ENCODE results near the gene CDHR2.
A peak's percentile ranks its signal among the peaks of the same experiment; 100 is the strongest.

The CDHR2 gene

DNA sequence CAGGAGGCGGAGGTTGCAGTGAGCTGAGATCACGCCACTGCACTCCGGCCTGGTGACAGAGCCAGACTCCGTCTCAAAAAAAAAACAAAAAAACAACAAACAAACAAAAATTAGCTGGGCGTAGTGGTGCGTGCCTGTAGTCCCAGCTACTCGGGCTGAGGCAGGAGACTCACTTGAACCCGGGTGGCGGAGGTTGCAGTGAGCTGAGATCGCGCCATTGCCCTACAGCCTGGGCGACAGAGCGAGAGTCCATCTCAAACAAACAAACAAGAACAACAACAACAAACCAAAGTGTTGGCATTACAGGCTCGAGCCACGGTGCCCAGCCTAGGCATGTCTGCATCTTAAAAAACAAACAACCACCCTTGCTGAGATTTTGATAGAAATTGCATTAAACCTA is 24.2 kb upstream of the CDHR2 start:
- H3K4me1 Mint-ChIP-seq, result peaks cover 35% of the 10 kb centered on the region
- H3K36me3 Mint-ChIP-seq, result peaks cover 17% of the 10 kb centered on the region
- ATAC-seq (ENCODE audit: low read depth) (no peak), DNase-seq (ENCODE audit: low spot score in 2 of 2) (no peak)
- no peaks in the 10 kb centered on the region for H3K27me3 Mint-ChIP-seq
- H3K9me3 Mint-ChIP-seq, result no peaks in the 10 kb centered on the region
- H3K27ac Mint-ChIP-seq, result no peak overlapping the region
- no peak overlapping the region for H3K4me3 Mint-ChIP-seq

DNA sequence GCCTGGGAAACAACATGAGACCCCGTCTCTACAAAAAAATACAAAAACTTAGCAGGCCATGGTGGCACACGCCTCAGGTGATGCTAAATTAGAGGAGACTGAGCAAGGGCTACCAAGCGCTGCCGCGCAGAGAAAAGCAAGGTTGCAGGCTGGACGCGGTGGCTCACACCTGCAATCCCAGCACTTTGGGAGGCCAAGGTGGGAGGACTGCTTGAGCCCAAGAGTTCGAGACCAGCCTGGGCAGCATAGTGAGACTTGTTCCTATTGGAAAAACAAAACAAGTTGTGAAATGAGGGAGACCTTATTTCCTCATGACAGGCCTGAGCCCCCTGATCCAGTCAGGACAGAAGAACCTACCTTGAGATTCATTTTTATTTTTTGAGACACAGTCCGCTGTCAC is 23.5 kb upstream of the CDHR2 start:
- no peak overlapping the region for H3K27ac Mint-ChIP-seq
- ATAC-seq (ENCODE audit: low read depth) (no peak), DNase-seq (ENCODE audit: low spot score in 2 of 2) (no peak)
- H3K9me3 Mint-ChIP-seq, result no peaks in the 10 kb centered on the region
- H3K36me3 Mint-ChIP-seq, result peaks cover 19% of the 10 kb centered on the region
- H3K27me3 Mint-ChIP-seq, result no peaks in the 10 kb centered on the region
- H3K4me3 Mint-ChIP-seq, result no peak overlapping the region
- H3K4me1 Mint-ChIP-seq, result peaks cover 34% of the 10 kb centered on the region

DNA sequence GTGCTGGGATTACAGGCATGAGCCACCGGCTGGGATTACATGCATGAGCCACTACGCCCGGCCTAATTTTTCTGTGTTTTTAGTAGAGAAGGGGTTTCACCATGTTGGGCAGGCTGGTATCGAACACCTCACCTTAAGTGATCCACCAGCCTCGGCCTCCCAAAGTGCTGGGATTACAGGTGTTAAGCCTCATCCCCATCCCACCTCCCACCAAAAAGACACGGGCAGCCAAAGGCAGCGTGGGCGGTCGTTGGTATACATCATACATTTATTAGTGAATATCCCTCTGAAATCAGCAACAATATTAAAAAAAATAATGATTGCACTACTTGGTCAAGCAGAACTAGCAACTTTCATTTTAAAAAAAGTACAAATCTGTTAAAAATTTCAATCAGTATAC is 22.7 kb upstream of the CDHR2 start:
- Mint-ChIP-seq H3K36me3 (peaks cover 22% of the 10 kb centered on the region), H3K4me1 (peaks cover 38% of the 10 kb centered on the region), H3K4me3 (no peak overlapping the region), H3K9me3 (no peaks in the 10 kb centered on the region), H3K27ac (no peak overlapping the region), H3K27me3 (no peaks in the 10 kb centered on the region)
- no peak for DNase-seq (ENCODE audit: low spot score in 2 of 2)
- ATAC-seq (ENCODE audit: low read depth), result no peak

DNA sequence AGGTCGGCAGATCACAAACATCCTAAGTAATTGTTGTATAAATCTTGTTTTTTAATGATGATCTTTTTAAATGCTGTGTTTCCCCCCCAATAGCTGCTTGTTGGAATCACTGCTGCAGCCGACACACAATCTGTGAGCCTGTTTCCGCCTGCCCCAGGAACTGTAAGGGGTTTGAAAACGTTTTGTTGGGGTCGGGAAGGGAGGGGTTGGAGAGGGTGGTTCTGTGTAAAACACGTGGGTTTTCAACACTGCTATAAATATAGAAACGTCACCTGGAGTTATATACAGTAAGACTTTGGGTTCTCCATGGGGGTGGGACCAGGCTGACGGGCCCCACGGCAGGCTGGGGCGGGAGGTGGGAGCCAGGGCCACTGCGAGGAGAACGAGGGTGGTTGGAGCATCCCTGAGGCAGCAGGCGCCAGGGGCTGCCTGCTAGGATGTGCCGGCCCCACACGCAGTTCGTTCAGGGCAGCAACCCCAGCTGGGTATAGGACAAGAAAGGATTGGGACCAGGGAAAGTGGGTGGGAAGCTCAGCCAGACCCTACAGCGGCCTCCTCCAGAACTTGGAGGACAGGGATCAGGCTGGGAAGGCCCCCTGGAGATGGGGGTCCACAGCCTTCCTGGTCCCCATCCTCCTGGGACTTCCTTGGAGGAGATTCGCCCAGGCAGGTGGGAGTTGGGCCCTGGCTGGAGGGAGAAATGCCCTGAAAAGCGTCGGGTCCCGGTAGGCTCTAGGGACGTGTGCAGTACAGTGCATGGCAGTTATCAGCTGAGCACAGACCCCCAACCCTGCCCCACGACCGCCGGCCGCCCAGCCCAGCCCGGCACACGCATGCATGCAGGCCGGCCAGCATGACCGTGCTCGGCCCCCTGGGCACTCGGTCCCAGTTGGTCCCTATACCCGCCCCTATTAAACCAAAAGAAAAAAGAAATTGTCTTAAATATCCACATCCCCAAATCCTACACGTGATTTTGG is 21.6 kb upstream of the CDHR2 start:
- peak overlapping the region; percentile 20 for H3K27ac Mint-ChIP-seq
- DNase-seq (ENCODE audit: low spot score in 2 of 2) (no peak), ATAC-seq (ENCODE audit: low read depth) (no peak)
- H3K4me3 Mint-ChIP-seq, result no peak overlapping the region
- no peaks in the 10 kb centered on the region for H3K9me3 Mint-ChIP-seq
- no peaks in the 10 kb centered on the region for H3K27me3 Mint-ChIP-seq
- peaks cover 34% of the 10 kb centered on the region for H3K4me1 Mint-ChIP-seq
- H3K36me3 Mint-ChIP-seq, result peaks cover 22% of the 10 kb centered on the region

DNA sequence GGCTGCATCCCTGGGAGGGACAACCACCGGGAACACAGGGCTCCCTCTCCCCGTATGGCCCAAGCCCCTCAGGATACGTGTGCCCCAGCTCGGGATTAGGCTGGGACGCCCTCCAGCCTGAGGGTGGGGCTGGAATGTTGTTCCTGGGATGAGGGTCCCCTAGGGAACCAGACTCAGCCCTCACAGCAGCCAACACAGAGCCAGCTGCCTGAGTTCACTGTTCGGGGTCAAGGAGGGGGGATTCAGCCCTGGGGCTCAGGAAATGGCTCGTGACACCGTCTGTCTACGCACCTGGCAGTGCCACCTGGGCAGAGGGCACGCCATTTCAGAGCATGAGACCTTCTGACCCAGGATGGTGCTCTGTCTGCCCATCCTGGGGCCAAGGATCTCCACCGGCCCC is 20.8 kb upstream of the CDHR2 start:
- peaks cover 22% of the 10 kb centered on the region for H3K36me3 Mint-ChIP-seq
- no peaks in the 10 kb centered on the region for H3K27me3 Mint-ChIP-seq
- H3K4me3 Mint-ChIP-seq, result no peak overlapping the region
- H3K9me3 Mint-ChIP-seq, result no peaks in the 10 kb centered on the region
- H3K27ac Mint-ChIP-seq, result peak overlapping the region; percentile 78
- peaks cover 30% of the 10 kb centered on the region for H3K4me1 Mint-ChIP-seq
- no peak for ATAC-seq (ENCODE audit: low read depth)
- DNase-seq (ENCODE audit: low spot score in 2 of 2), result no peak

DNA sequence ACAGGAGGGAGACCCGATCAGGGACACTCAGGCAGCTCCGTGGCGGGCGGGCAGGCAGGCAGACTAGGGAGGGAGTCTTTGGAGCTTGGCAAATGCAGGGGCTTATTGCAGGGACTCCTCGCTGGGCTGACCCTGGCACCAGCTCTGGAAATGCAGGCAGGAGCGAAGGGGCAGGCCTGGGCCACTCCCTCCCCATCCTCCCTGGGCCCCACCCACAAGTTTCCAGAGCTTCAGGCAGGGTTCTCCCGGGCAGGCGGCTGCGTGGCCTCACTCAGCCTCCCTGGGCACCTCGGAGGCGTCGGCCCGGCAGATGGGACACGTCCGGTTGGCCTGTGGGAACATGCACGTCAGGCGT is 20.4 kb upstream of the CDHR2 start:
- ATAC-seq (ENCODE audit: low read depth) (no peak), DNase-seq (ENCODE audit: low spot score in 2 of 2) (no peak)
- no peaks in the 10 kb centered on the region for H3K27me3 Mint-ChIP-seq
- no peaks in the 10 kb centered on the region for H3K9me3 Mint-ChIP-seq
- peaks cover 22% of the 10 kb centered on the region for H3K36me3 Mint-ChIP-seq
- peaks cover 32% of the 10 kb centered on the region for H3K4me1 Mint-ChIP-seq
- peak overlapping the region; percentile 1 for H3K4me3 Mint-ChIP-seq
- H3K27ac Mint-ChIP-seq, result peak overlapping the region; percentile 95

DNA sequence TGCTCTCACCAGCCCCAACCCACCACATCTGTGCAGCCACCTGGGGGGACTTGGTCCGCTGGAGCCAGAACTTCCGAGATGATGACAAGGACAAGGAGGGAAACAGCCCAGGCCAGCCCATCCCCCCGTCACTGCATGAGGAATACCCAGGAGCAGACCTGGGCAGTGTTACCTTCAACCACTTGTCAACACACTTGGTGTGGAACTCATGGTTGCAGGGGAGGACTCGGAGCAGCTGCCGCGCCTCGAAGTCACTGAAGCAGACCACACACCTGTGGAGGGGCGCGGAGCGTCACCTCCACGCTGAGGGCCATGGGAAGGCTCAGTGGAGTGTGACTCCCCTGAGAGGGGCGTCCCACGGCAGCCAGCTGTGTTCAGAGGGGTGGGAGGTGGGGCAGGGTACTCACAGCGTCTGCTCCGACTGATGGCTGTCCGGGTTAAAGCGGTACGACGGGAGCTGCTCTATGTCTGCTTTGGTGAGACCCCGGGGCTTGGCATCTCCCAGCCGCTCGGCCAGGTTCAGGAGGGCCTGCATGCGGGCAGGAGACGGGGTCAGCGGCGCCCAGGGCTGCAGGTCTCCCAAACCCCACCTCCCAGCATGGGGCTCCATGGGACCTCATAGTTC is 19.9 kb upstream of the CDHR2 start:
- no peaks in the 10 kb centered on the region for H3K27me3 Mint-ChIP-seq
- peaks cover 37% of the 10 kb centered on the region for H3K4me1 Mint-ChIP-seq
- peak; percentile 58 for ATAC-seq (ENCODE audit: low read depth)
- H3K27ac Mint-ChIP-seq, result peak overlapping the region; percentile 95
- H3K4me3 Mint-ChIP-seq, result peak overlapping the region; percentile 83
- peak in 1 of 2 donors; percentile 55 for DNase-seq (ENCODE audit: low spot score in 2 of 2)
- no peaks in the 10 kb centered on the region for H3K9me3 Mint-ChIP-seq
- H3K36me3 Mint-ChIP-seq, result peaks cover 22% of the 10 kb centered on the region

DNA sequence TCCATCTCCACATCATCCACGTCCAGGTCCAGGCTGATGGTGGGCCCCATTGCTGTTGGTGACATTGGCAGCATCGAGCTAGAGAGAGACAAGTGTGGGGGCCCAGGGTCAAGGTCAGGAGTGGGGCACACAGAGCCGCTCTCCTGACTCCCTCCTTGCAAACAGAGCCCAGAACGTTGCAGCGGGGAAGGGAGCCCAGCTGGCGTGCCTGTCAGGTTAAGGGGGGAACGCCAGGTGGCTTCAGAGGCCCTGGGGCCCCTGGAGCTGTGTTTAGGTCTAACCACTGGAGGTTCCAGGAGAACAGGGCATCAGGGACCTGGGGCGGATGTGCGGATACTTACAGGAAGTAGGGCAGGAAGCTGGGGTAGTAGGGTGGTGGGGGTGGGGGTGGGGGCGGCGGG is 19.4 kb upstream of the CDHR2 start:
- Mint-ChIP-seq H3K4me3 (peak overlapping the region; percentile 83), H3K27me3 (no peaks in the 10 kb centered on the region), H3K36me3 (peaks cover 22% of the 10 kb centered on the region), H3K9me3 (no peaks in the 10 kb centered on the region), H3K4me1 (peaks cover 42% of the 10 kb centered on the region), H3K27ac (peak overlapping the region; percentile 95)
- DNase-seq (ENCODE audit: low spot score in 2 of 2) (peak; percentile 42 to 60), ATAC-seq (ENCODE audit: low read depth) (peak; percentile 54)

DNA sequence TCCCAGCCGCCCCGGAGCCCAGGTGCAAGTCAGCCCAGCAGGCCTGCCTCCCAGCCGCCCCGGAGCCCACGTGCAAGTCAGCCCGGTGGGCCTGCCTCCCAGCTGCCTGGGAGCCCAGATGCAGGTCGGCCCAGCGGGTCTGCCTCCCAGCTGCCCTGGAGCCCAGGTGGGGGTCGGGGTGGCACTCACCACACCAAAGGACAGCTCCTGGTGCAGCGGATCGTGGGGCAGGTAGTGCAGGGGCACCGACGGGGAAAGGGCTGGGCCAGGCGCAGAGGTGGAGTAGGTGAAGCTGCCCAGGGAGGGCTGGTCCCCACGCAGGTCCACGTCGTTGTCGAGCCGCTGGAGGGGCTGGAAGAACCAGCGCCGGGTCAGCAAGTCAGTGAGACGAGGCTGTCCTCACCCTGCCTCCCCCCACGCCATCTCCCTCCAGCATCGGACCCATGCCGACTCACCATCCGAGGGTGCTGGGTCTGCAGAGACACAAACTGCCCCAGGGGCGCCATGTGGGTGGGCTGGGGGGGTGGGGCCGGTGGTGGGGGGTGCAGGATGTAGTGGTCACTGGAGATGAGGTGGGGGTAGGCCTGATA is 18.7 kb upstream of the CDHR2 start:
- Mint-ChIP-seq H3K27me3 (no peaks in the 10 kb centered on the region), H3K27ac (no peak overlapping the region), H3K4me3 (peak overlapping the region; percentile 30), H3K36me3 (peaks cover 23% of the 10 kb centered on the region), H3K9me3 (no peaks in the 10 kb centered on the region), H3K4me1 (peaks cover 47% of the 10 kb centered on the region)
- ATAC-seq (ENCODE audit: low read depth) (no peak), DNase-seq (ENCODE audit: low spot score in 2 of 2) (peak in 1 of 2 donors; percentile 46)

DNA sequence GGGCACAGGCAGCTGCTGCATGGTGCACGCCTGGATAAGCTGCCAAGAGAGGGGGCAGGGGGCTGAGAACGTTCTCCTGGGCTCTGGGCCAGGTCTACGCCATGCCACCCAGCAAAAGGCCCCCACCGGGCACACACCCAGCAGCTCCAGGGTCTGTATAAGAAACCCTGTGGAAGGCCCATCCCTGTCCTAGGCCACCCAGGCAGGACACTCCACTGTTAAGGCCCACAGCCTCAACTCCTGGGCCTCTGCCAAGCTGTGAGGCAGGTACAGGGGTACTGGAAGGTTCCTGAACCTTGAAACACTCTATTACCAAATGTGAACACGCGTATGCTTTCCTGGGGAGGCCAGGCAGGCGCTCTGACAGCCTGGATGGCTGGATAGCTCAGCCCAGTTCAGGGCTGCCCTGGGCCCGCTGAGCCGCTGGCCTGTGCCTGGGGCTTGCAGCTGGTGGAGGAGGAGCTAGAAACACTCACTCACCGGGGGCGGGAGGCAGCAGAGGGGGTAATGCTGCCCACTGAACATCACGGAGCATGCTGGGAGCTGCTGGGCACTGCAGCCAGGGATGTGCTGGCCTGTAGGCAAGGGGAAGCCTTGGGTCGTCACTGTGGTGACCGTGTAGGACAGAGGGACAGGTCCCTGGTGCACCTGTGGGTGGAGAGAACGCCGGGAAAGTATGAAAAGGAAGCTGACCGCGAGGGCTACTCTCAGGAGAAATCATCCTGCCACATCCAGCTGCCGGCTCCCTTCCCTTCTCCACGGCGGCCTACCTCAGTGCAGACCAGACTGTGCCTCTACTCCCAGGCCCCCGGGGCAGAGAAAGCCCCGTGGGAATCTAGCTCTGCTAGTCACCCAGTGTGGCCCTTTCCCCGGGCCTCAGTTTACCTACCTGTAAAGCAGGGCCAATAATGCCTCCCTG is 17.9 kb upstream of the CDHR2 start:
- Mint-ChIP-seq H3K4me3 (peak overlapping the region; percentile 65), H3K4me1 (peaks cover 49% of the 10 kb centered on the region), H3K9me3 (no peaks in the 10 kb centered on the region), H3K27me3 (no peaks in the 10 kb centered on the region), H3K36me3 (peaks cover 23% of the 10 kb centered on the region), H3K27ac (no peak overlapping the region)
- ATAC-seq (ENCODE audit: low read depth), result no peak
- DNase-seq (ENCODE audit: low spot score in 2 of 2), result no peak

DNA sequence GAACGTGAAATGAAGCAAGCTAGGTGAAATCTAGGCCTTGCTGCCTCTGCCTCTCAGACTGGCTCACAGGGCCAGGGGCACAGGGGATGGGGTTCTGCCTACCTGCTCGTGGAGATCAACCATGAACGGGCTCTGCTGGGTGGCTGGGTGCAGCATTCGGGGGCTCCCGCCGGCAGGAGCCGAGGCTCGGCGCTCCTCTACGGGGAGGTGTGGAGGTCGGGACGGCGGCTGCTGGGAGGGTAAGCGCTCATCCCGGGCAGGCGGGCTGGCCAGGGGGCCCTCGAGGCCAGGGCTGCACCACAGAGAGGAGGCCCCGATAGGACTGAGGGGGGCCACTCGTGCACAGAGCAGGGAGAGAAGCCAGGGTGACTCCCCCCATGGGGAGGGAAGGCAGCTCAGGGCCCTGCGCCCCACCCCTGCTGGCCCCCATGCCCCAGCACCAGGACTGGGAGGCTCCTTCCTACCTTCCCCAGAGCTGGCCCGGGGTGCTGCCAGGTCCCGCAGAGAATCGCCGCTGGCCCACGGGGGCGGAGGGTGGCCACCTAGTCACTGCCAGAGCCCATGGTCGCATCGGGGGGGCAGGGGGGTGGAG is 17.1 kb upstream of the CDHR2 start:
- ATAC-seq (ENCODE audit: low read depth), result no peak
- DNase-seq (ENCODE audit: low spot score in 2 of 2), result no peak
- Mint-ChIP-seq H3K4me3 (no peak overlapping the region), H3K4me1 (peaks cover 49% of the 10 kb centered on the region), H3K36me3 (peaks cover 22% of the 10 kb centered on the region), H3K27me3 (no peaks in the 10 kb centered on the region), H3K9me3 (no peaks in the 10 kb centered on the region), H3K27ac (no peak overlapping the region)

DNA sequence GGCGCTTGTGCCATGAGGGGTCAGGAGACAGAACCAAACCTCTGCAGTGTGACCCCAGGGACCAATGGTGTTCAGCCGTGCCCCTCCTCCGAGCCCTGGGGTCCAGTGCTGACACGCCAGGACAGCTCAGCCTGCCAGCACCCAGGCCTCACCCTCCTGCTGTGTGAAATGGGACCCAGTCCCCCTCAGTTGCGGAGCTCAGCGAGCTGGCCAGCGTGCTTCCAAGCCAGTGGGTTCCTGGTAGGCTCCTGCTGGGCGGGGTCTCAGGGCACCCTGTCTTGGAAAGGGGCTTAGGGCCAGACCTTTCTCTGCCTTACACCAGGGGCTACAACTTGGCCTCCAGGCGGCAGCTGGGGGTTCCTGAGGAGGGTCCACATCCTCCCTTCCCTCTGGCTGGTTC is 16.3 kb upstream of the CDHR2 start:
- Mint-ChIP-seq H3K4me1 (peaks cover 49% of the 10 kb centered on the region), H3K9me3 (no peaks in the 10 kb centered on the region), H3K27me3 (no peaks in the 10 kb centered on the region), H3K27ac (no peak overlapping the region), H3K4me3 (peak overlapping the region; percentile 97), H3K36me3 (peaks cover 22% of the 10 kb centered on the region)
- ATAC-seq (ENCODE audit: low read depth) (no peak), DNase-seq (ENCODE audit: low spot score in 2 of 2) (no peak)

DNA sequence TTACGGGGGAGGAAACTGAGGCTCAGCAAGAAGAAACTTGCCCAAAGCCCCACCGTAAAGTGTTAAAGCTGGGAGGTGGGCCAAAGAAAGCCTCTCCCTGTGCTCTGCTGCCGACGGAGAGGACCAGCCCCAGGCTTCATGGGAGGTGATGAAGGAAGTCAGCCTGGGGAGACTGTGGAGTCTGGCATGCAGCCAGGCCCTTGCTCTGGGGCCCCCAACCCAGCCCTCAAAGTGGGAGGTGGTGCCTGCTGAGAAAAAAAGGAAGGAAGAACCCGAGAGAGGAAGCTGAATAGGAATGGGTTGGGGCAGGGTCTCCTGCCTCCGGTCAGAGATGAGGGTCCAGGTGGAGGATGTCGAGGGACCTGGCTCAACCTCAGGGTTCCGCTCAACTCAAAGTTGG is 15.8 kb upstream of the CDHR2 start:
- Mint-ChIP-seq H3K4me3 (peak overlapping the region; percentile 97), H3K36me3 (peaks cover 19% of the 10 kb centered on the region), H3K4me1 (peaks cover 50% of the 10 kb centered on the region), H3K9me3 (no peaks in the 10 kb centered on the region), H3K27ac (peak overlapping the region; percentile 97), H3K27me3 (no peaks in the 10 kb centered on the region)
- no peak for DNase-seq (ENCODE audit: low spot score in 2 of 2)
- ATAC-seq (ENCODE audit: low read depth), result no peak
